Measurements from ENCODE around the gene FBXO31.

Gene FBXO31

DNA sequence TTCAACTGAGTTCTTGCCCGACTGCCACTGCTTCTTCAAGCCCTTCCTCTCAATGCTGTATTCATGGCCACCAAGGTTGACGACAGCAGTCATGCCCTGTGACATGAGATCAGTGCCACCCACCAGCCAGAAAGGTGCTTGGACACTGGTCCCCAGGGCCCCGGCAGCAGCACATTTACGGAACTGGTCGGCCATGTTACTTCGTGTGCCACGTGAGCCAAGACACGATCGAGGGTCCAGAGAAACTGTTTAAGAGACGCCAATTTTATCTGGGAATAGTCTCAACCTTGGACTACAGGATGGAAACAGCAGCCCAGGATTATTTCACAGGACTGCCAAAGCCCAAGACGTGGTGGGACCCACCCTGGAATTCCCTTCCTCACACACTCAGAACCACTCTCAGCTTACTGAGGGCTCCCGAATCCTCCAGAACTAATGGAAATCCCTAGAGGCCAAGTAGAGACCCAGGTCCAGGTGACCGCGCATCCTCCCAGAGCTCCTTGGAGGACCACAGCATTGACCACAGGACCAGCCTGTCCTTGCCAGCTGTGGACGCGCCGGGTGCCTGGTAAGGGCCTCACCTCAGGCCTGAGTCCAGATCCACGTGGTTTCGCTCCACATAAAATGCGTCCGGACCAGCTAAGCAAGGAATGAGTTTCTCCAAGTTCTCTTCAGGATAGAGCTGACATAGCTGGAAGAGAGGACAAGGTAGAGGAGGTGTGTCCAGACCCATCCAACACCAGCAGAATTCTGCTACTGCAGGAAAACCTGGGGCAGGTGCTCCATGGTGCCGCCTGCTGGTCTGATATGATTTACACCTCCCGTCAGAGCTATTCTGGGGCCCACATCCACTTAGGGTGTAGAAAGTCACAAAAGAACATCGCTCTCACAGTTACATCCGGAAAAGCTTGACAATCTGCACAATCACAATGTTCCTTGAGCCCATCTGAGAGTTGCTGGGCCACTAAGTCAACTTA is 36.7 kb upstream of the FBXO31 start:
- Histone ChIP-seq H3K4me1 (ENCODE audit: insufficient read depth, low read length) (no peaks in the 10 kb centered on the region), H3K27me3 (ENCODE audit: insufficient read depth, low read length, poor library complexity) (no peaks in the 10 kb centered on the region), H3K79me2 (ENCODE audit: insufficient read depth, low read length) (no peaks in the 10 kb centered on the region), H2AFZ (ENCODE audit: low read depth, low read length) (no peak overlapping the region), H3K27ac (ENCODE audit: low read length) (no peak overlapping the region), H3K36me3 (ENCODE audit: insufficient read depth, low read length) (no peaks in the 10 kb centered on the region), H3K4me3 (ENCODE audit: low read depth in 1 of 2, low read length in 2 of 2) (no peak overlapping the region), H4K20me1 (ENCODE audit: insufficient read depth, low read length) (0 out of 2 replicates have a peak, but pooled peaks cover 3% of the 10 kb centered on the region), H3K4me2 (ENCODE audit: insufficient read depth, low read length) (no peak overlapping the region), H3K9me3 (ENCODE audit: insufficient read depth, low read length, severe bottlenecking) (no peaks in the 10 kb centered on the region), H3K9ac (ENCODE audit: low read depth, low read length) (no peak overlapping the region)
- ATAC-seq (ENCODE audit: insufficient read depth, low read depth), result no peak
- no peak for DNase-seq
- no peak for TF ChIP-seq EZH2 (IDR thresholded peaks at IDR 0.05; ENCODE audit: borderline replicate concordance, low read depth, low read length, severe bottlenecking)
- TF ChIP-seq, protein P1, sequence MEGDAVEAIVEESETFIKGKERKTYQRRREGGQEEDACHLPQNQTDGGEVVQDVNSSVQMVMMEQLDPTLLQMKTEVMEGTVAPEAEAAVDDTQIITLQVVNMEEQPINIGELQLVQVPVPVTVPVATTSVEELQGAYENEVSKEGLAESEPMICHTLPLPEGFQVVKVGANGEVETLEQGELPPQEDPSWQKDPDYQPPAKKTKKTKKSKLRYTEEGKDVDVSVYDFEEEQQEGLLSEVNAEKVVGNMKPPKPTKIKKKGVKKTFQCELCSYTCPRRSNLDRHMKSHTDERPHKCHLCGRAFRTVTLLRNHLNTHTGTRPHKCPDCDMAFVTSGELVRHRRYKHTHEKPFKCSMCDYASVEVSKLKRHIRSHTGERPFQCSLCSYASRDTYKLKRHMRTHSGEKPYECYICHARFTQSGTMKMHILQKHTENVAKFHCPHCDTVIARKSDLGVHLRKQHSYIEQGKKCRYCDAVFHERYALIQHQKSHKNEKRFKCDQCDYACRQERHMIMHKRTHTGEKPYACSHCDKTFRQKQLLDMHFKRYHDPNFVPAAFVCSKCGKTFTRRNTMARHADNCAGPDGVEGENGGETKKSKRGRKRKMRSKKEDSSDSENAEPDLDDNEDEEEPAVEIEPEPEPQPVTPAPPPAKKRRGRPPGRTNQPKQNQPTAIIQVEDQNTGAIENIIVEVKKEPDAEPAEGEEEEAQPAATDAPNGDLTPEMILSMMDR (IDR thresholded peaks at IDR 0.05; ENCODE audit: borderline replicate concordance, extremely low read depth, low read length, poor library complexity, severe bottlenecking), result peak; percentile 33

DNA sequence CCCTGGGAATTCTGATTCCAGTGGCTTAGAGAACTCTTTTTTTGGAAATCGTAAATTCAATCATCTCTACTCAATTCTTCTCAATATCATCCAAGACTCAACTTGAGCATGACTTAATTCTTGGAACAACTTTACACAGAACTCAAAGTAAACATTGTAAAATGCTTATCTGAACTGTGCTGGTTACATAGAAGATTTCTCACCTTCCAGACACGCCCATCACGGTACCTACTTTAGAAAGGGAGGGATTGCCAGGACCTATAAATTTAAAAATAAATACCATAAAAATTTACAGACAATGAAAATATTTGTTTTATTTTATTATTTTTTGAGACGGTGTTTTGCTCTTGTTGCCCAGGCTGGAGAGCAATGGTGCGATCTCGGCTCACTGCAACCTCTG is 35.1 kb upstream of the FBXO31 start:
- Histone ChIP-seq H3K9ac (ENCODE audit: low read depth, low read length) (no peak overlapping the region), H3K27ac (ENCODE audit: low read length) (no peak overlapping the region), H3K27me3 (ENCODE audit: insufficient read depth, low read length, poor library complexity) (no peaks in the 10 kb centered on the region), H2AFZ (ENCODE audit: low read depth, low read length) (no peak overlapping the region), H3K9me3 (ENCODE audit: insufficient read depth, low read length, severe bottlenecking) (no peaks in the 10 kb centered on the region), H3K4me2 (ENCODE audit: insufficient read depth, low read length) (no peak overlapping the region), H4K20me1 (ENCODE audit: insufficient read depth, low read length) (0 out of 2 replicates have a peak, but pooled peaks cover 3% of the 10 kb centered on the region), H3K4me1 (ENCODE audit: insufficient read depth, low read length) (no peaks in the 10 kb centered on the region), H3K4me3 (ENCODE audit: low read depth in 1 of 2, low read length in 2 of 2) (no peak overlapping the region), H3K79me2 (ENCODE audit: insufficient read depth, low read length) (no peaks in the 10 kb centered on the region), H3K36me3 (ENCODE audit: insufficient read depth, low read length) (no peaks in the 10 kb centered on the region)
- DNase-seq (no peak), ATAC-seq (ENCODE audit: insufficient read depth, low read depth) (no peak)
- no peak for TF ChIP-seq EZH2 (IDR thresholded peaks at IDR 0.05; ENCODE audit: borderline replicate concordance, low read depth, low read length, severe bottlenecking)
- TF ChIP-seq, protein P1 (IDR thresholded peaks at IDR 0.05; ENCODE audit: borderline replicate concordance, extremely low read depth, low read length, poor library complexity, severe bottlenecking), result no peak

DNA sequence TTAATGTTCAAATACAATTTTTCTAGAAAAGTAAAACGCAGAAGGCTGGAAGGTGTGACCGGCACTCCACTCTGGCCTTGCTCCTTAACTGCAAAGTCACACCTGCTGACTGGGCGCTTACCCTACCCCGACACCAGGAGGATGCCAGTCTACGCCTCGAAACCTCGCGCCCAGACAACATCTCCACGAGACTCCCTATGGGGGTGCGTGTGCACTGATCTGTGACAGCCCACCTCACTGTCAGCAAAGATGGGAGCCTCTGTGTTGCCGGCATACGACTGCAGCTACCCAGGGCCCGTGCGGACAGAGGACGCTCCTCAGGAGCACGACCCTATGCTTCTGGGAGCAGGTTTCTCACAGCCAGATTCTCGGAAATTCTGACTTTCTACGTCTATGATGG is 34.6 kb upstream of the FBXO31 start:
- Histone ChIP-seq H3K9ac (ENCODE audit: low read depth, low read length) (no peak overlapping the region), H3K36me3 (ENCODE audit: insufficient read depth, low read length) (no peaks in the 10 kb centered on the region), H3K9me3 (ENCODE audit: insufficient read depth, low read length, severe bottlenecking) (no peaks in the 10 kb centered on the region)

DNA sequence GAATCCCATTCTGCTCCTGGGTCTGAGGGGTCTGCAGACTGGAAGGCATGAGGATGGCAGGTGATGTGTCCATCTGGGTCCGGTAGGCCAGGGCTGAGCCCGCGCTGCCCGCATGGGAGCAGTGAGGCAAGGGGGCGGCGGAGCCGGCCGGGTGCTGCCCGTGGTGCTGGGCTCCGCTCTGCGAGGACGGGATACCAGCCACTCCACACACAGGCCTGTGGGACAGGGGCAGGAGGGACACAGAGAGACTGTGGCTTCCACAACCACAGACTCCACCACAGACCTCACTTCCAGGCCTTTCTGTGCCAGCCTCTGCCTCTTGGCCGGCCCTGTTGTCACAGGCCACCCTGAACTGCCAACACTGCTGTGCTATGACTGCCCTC is 33.9 kb upstream of the FBXO31 start:
- H3K36me3 ChIP-seq (ENCODE audit: insufficient read depth, low read length), result no peaks in the 10 kb centered on the region
- ATAC-seq (ENCODE audit: insufficient read depth, low read depth), result no peak

More for the DNA sequence above, 34.6 kb upstream of the FBXO31 start:
- H3K27ac ChIP-seq (ENCODE audit: low read length), result no peak overlapping the region
- H2AFZ ChIP-seq (ENCODE audit: low read depth, low read length), result no peak overlapping the region
- H4K20me1 ChIP-seq (ENCODE audit: insufficient read depth, low read length), result 0 out of 2 replicates have a peak, but pooled peaks cover 3% of the 10 kb centered on the region
- H3K4me2 ChIP-seq (ENCODE audit: insufficient read depth, low read length), result no peak overlapping the region
- no peak overlapping the region for H3K4me3 ChIP-seq (ENCODE audit: low read depth in 1 of 2, low read length in 2 of 2)
- no peak for TF ChIP-seq EZH2 (IDR thresholded peaks at IDR 0.05; ENCODE audit: borderline replicate concordance, low read depth, low read length, severe bottlenecking)
- no peaks in the 10 kb centered on the region for H3K4me1 ChIP-seq (ENCODE audit: insufficient read depth, low read length)
- DNase-seq (no peak), ATAC-seq (ENCODE audit: insufficient read depth, low read depth) (no peak)
- no peaks in the 10 kb centered on the region for H3K79me2 ChIP-seq (ENCODE audit: insufficient read depth, low read length)
- H3K27me3 ChIP-seq (ENCODE audit: insufficient read depth, low read length, poor library complexity), result no peaks in the 10 kb centered on the region

More for the DNA sequence above, 33.9 kb upstream of the FBXO31 start:
- Histone ChIP-seq H3K79me2 (ENCODE audit: insufficient read depth, low read length) (no peaks in the 10 kb centered on the region), H3K27ac (ENCODE audit: low read length) (no peak overlapping the region), H3K9me3 (ENCODE audit: insufficient read depth, low read length, severe bottlenecking) (no peaks in the 10 kb centered on the region), H3K27me3 (ENCODE audit: insufficient read depth, low read length, poor library complexity) (no peaks in the 10 kb centered on the region), H4K20me1 (ENCODE audit: insufficient read depth, low read length) (0 out of 2 replicates have a peak, but pooled peaks cover 3% of the 10 kb centered on the region), H3K9ac (ENCODE audit: low read depth, low read length) (no peak overlapping the region), H3K4me2 (ENCODE audit: insufficient read depth, low read length) (no peak overlapping the region), H3K4me3 (ENCODE audit: low read depth in 1 of 2, low read length in 2 of 2) (no peak overlapping the region), H3K4me1 (ENCODE audit: insufficient read depth, low read length) (no peaks in the 10 kb centered on the region), H2AFZ (ENCODE audit: low read depth, low read length) (no peak overlapping the region)
- DNase-seq, result no peak
- TF ChIP-seq EZH2 (IDR thresholded peaks at IDR 0.05; ENCODE audit: borderline replicate concordance, low read depth, low read length, severe bottlenecking), result no peak
- TF ChIP-seq, protein P1 (IDR thresholded peaks at IDR 0.05; ENCODE audit: borderline replicate concordance, extremely low read depth, low read length, poor library complexity, severe bottlenecking), result no peak
